GM12878 (cell line): ENCODE measurements around the gene RHBDD3. TPM values are rescaled to one million over a fixed set of nuclear protein-coding genes. Genes with fewer than 3 reads are reported as not detected.

Experiments used
- HSF1 ChIP-seq: fragments of 150-350 bp; IDR thresholded peaks from 2 replicates; pipeline ENCODE4 v1.6.1; 2014; ENCODE audit warnings: mild to moderate bottlenecking, low read depth, low read length
- NKRF ChIP-seq: fragments of 450-650 bp; conservative IDR thresholded peaks from 2 replicates; pipeline ENCODE4 v1.6.1; 2017; ENCODE audit warnings: mild to moderate bottlenecking, moderate library complexity
- PKNOX1 ChIP-seq: fragments of 450-650 bp; IDR thresholded peaks from 2 replicates; pipeline ENCODE4 v1.6.1; 2016; ENCODE audit warnings: mild to moderate bottlenecking
- ZSCAN29 ChIP-seq: fragments of 450-650 bp; IDR thresholded peaks from 2 replicates; pipeline ENCODE4 v1.6.1; 2017; ENCODE audit warnings: mild to moderate bottlenecking, moderate library complexity
- polyA plus RNA-seq, 11 experiments: library from polyadenylated mRNA; depleted of rRNA in 4 of 11; unstranded in 6 of 11; stranded (reverse) in 5 of 11; fragments of >200 nt; fragmentation: Nextera tagmentation in 4 of 11; fragmentation: Illumina TruSeq in 1 of 11; extraction: Ambion mirVana in 4 of 11; extraction: Trizol in 1 of 11; gene quantifications; 1 replicate in 1 of 11; 2 replicates in 10 of 11; pipeline versions ENCODE4 v1.2.1 to v1.2.3, GENCODE V29; 2011 to 2016; ENCODE audit warnings: inconsistent platforms in 2 of 11, missing spikeins in 2 of 11, low read depth in 1 of 11
- total RNA-seq, 4 experiments: library from RNA; depleted of rRNA in 3 of 4; stranded (reverse); fragments of >200 nt in 3 of 4; fragmentation: Illumina TruSeq in 1 of 4; extraction: Trizol in 1 of 4; gene quantifications; 2 replicates each; pipeline versions ENCODE4 v1.2.1 to v1.2.3, GENCODE V29; 2013 to 2021
- TF ChIP-seq, protein P1 (sequence below): fragments of 450-650 bp; formaldehyde crosslinking; IDR thresholded peaks from 2 replicates; pipeline ENCODE4 v1.5.0; 2022; ENCODE audit warnings: mild to moderate bottlenecking, missing genetic modification characterization

Gene RHBDD3
- total and polyA plus RNA-seq, 10 of the 15 experiments (the other 5 are each of a cell fraction or from before 2014, with no cell fraction given): 0.27 to 41.2 (median 20.1) TPM

GRCh38 chr22:29268511-29269229 is 889 bp upstream of the RHBDD3 start (continued):
- TF ChIP-seq, protein P1, sequence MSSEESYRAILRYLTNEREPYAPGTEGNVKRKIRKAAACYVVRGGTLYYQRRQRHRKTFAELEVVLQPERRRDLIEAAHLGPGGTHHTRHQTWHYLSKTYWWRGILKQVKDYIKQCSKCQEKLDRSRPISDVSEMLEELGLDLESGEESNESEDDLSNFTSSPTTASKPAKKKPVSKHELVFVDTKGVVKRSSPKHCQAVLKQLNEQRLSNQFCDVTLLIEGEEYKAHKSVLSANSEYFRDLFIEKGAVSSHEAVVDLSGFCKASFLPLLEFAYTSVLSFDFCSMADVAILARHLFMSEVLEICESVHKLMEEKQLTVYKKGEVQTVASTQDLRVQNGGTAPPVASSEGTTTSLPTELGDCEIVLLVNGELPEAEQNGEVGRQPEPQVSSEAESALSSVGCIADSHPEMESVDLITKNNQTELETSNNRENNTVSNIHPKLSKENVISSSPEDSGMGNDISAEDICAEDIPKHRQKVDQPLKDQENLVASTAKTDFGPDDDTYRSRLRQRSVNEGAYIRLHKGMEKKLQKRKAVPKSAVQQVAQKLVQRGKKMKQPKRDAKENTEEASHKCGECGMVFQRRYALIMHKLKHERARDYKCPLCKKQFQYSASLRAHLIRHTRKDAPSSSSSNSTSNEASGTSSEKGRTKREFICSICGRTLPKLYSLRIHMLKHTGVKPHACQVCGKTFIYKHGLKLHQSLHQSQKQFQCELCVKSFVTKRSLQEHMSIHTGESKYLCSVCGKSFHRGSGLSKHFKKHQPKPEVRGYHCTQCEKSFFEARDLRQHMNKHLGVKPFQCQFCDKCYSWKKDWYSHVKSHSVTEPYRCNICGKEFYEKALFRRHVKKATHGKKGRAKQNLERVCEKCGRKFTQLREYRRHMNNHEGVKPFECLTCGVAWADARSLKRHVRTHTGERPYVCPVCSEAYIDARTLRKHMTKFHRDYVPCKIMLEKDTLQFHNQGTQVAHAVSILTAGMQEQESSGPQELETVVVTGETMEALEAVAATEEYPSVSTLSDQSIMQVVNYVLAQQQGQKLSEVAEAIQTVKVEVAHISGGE (CRISPR knock-in tag): no peak
- 0 out of 2 replicates have a peak, but pooled peaks have one; percentile 27 for TF ChIP-seq ZSCAN29
- peak; percentile 80 for TF ChIP-seq HSF1
- no peak for TF ChIP-seq PKNOX1
- TF ChIP-seq NKRF: peak; percentile 85
